Activated CD8-positive, alpha-beta memory T cell treated with anti-CD3 and anti-CD28 coated beads, Interleukin-2, amount 50 U/mL, for 48 hours (primary cell): ENCODE data around the gene SLC19A2.
"Not testable (repeated sequence)": the region's sequence is repeated elsewhere in the genome, so short reads cannot be mapped to it uniquely, and the experiment has no call there.

Experiments
- DNase-seq: peaks from one replicate; pipeline ENCODE4 v3.0.0-alpha.2; 2020

The SLC19A2 gene

GRCh38 chr1:169485431-169486280, at the start of gene SLC19A2:
Gene SLC19A2, minus strand, starts transcription at chr1:169485944. Its CDS starts 178 bp downstream, at chr1:169485766.
- DNase-seq: peak; percentile 94

GRCh38 chr1:169534653-169535052, 48.9 kb upstream of the SLC19A2 start:
- DNase-seq: no peak

GRCh38 chr1:169533528-169534190, 47.9 kb upstream of the SLC19A2 start:
- DNase-seq: not testable (repeated sequence)

- no peak for DNase-seq
These were observed 44.7 kb upstream of the SLC19A2 start for GRCh38 chr1:169530448-169530847.

GRCh38 chr1:169529068-169529642, 43.4 kb upstream of the SLC19A2 start:
- no peak for DNase-seq

GRCh38 chr1:169528215-169529067, 42.7 kb upstream of the SLC19A2 start:
- DNase-seq: no peak

GRCh38 chr1:169527451-169528214, 41.9 kb upstream of the SLC19A2 start:
- no peak for DNase-seq

- no peak for DNase-seq
These were observed 41.3 kb upstream of the SLC19A2 start for GRCh38 chr1:169527001-169527400.

GRCh38 chr1:169526120-169526832, 40.5 kb upstream of the SLC19A2 start:
- no peak for DNase-seq

GRCh38 chr1:169525391-169525790, 39.6 kb upstream of the SLC19A2 start:
- DNase-seq: no peak

- no peak for DNase-seq
These were observed 38.2 kb upstream of the SLC19A2 start for GRCh38 chr1:169523904-169524303.

GRCh38 chr1:169521226-169521625, 35.5 kb upstream of the SLC19A2 start:
- DNase-seq: no peak

- no peak for DNase-seq
These were observed 31.9 kb upstream of the SLC19A2 start for GRCh38 chr1:169517558-169518186.

GRCh38 chr1:169515641-169516040, 29.9 kb upstream of the SLC19A2 start:
- DNase-seq: no peak

- DNase-seq: no peak
These were observed 29.0 kb upstream of the SLC19A2 start for GRCh38 chr1:169514566-169515270.

GRCh38 chr1:169513208-169513607, 27.5 kb upstream of the SLC19A2 start:
- no peak for DNase-seq

GRCh38 chr1:169511316-169512005, 25.7 kb upstream of the SLC19A2 start:
- DNase-seq: no peak

GRCh38 chr1:169510060-169510459, 24.3 kb upstream of the SLC19A2 start:
- no peak for DNase-seq

GRCh38 chr1:169509354-169509753, 23.6 kb upstream of the SLC19A2 start:
- no peak for DNase-seq
